Measurements from ENCODE around the gene MTNR1B.

The MTNR1B gene

DNA sequence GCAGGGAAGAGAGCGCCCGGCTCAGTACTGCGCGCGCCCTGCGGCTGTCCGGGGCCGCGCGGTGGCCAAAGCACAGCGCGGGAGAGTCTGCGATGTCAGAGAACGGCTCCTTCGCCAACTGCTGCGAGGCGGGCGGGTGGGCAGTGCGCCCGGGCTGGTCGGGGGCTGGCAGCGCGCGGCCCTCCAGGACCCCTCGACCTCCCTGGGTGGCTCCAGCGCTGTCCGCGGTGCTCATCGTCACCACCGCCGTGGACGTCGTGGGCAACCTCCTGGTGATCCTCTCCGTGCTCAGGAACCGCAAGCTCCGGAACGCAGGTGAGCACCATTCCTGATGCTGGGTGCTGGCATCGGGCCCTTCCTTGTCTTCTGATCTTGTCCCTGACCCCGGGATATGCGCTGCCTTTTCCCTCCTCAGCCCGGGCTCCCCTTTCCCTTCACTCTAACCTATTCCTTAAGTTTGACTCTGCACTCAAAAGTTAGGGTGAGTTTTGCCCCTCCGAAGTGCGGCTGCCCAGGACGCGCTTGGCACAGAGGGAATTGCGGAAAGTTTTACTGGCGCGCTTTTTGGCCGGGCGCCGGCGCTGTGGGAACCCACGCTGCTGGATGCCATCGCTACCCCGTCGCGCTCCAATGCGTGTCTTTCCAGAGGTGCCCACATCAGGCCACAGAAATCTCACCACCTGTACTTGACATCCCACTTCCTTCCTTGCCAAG is at the start of gene MTNR1B:
TSS of gene MTNR1B (plus strand) at position 18 of the 714 bp plus-strand sequence. CDS start at position 93, 75 bp downstream.
- TF ChIP-seq POLR2A (IDR thresholded peaks at IDR 0.05; ENCODE audit: low read length) (no peak), GATA1 (IDR thresholded peaks at IDR 0.05; ENCODE audit: low read depth, low read length) (no peak)
- no peak for DNase-seq

DNA sequence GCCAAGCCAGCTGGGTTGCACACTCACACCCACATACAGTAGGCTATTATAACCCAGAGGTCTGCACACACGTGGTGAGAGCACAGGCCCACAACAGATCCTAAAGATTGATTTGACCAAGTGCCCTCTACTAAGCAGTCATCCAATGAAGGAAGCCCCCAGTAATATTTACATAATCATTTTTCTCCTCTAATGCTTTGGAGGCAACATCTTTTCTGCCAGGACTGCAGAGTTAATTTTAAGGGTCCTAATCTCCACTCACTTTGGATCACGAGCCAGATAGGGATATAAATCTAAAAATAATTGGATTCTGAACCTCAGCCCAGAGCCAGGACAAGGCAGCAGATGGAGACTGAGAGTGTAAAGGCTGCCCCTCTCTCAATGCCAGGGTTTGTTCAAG is 49.1 kb upstream of the MTNR1B start:
- TF ChIP-seq POLR2A (IDR thresholded peaks at IDR 0.05; ENCODE audit: low read length), result no peak
- no peak for TF ChIP-seq GATA1 (IDR thresholded peaks at IDR 0.05; ENCODE audit: low read depth, low read length)
- DNase-seq, result no peak

DNA sequence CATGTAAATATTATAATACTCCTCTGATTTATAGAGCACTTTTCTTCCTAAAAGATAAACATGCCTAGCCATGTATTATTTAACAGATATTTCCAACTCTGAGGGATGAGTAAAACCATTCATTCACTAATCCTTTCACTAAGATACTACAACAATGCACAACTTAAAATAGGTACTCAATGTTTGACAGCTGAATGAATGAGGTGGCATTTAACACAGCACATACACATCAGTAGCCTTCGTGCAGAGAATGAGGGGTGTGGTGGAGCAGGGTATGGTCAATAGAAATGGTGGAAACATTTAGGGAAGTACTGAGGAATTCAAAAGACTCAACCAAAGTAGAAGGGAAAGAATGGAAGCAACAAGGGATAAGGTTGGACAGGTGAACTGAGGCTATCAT is 46.7 kb upstream of the MTNR1B start:
- no peak for TF ChIP-seq GATA1 (IDR thresholded peaks at IDR 0.05; ENCODE audit: low read depth, low read length)
- no peak for TF ChIP-seq POLR2A (IDR thresholded peaks at IDR 0.05; ENCODE audit: low read length)
- no peak for DNase-seq

DNA sequence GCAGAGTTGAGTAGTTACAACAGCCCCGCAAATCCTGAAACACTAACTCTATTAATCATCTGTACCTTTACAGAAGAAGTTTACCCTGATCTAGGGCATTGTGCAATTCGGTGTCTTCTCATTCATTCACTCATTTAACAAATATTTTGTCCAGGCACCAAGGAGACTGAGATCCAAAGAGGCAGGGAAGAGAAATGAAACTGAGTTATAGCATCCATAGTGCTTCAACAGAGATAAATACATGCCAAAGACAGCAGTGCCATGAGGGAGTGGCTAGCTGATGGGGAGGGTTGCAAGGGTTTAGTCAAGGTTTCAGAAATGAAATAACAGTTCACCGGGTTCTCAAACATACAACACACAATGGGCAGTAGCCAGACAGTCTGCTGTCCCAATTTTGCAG is 40.2 kb upstream of the MTNR1B start:
- TF ChIP-seq GATA1 (IDR thresholded peaks at IDR 0.05; ENCODE audit: low read depth, low read length), result no peak
- TF ChIP-seq POLR2A (IDR thresholded peaks at IDR 0.05; ENCODE audit: low read length), result no peak
- no peak for DNase-seq

DNA sequence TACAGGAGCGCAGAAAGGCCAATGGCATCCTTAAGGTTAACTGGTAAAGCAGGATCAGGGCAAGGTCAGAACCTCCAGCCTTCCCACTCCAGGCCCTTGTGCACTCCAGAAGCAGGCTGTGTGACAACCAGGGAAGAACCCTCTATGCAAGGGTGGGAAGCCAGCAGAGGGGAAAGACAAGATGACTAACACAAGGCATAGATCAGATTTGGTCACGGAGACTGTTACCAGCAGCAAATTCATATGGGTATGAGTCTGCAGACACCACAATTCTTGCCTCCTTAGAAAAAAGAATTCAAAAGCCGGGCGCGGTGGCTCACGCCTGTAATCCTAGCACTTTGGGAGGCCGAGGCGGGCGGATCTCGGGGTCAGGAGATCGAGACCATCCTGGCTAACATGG is 39.8 kb upstream of the MTNR1B start:
- DNase-seq, result no peak
- no peak for TF ChIP-seq POLR2A (IDR thresholded peaks at IDR 0.05; ENCODE audit: low read length)
- no peak for TF ChIP-seq GATA1 (IDR thresholded peaks at IDR 0.05; ENCODE audit: low read depth, low read length)

DNA sequence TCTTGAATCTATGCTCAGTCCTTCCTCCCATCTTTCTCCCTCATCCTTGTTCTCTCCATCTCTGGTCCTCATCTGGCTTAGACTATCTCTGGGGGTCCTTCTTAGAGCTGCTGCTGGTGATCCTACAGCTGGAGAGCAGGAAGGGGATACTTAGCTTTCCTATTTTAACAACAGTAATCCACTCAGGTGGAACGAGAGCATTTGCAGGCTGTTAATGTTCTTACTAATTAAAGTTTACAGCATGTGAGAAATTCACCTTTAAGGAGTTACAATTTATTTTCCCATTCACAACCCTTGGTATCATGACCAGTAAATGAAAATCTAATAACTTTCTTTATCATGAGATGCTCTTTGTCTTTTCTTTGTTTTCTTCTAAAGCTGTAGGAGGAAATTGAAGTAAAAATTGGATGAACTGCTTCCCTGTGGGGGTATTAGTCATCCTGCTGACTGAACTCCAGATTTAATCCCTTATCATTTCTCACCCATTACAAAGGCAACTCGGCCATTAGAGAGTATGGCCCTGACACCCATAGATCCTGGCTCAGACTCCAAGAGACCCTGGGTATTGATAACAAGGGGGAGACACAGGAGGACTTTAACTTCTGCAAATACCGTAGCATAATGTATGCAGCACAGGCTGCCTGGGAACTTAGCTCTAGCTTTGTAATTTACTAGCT is 37.6 kb upstream of the MTNR1B start:
- TF ChIP-seq GATA1 (IDR thresholded peaks at IDR 0.05; ENCODE audit: low read depth, low read length) (no peak), POLR2A (IDR thresholded peaks at IDR 0.05; ENCODE audit: low read length) (no peak)
- no peak for DNase-seq

DNA sequence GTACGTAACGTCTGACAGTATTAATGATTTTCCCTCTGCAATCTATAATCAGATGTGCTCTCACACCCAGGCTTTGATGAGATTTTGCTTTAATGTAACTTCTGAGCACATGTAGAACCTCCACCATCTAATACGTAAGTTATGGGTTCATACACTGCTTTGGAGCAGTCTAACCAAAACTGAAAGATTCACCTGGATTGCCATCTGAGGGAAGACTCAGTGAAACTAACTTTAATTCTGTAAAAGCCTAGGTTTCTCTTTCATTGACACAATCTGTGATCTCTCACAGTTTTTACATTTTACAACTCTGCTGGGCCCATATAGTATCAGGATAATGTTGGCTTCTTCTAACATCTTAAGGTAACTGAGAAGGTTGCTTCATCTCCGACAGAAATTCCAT is 30.1 kb upstream of the MTNR1B start:
- no peak for DNase-seq
- TF ChIP-seq POLR2A (IDR thresholded peaks at IDR 0.05; ENCODE audit: low read length), result no peak
- no peak for TF ChIP-seq GATA1 (IDR thresholded peaks at IDR 0.05; ENCODE audit: low read depth, low read length)

DNA sequence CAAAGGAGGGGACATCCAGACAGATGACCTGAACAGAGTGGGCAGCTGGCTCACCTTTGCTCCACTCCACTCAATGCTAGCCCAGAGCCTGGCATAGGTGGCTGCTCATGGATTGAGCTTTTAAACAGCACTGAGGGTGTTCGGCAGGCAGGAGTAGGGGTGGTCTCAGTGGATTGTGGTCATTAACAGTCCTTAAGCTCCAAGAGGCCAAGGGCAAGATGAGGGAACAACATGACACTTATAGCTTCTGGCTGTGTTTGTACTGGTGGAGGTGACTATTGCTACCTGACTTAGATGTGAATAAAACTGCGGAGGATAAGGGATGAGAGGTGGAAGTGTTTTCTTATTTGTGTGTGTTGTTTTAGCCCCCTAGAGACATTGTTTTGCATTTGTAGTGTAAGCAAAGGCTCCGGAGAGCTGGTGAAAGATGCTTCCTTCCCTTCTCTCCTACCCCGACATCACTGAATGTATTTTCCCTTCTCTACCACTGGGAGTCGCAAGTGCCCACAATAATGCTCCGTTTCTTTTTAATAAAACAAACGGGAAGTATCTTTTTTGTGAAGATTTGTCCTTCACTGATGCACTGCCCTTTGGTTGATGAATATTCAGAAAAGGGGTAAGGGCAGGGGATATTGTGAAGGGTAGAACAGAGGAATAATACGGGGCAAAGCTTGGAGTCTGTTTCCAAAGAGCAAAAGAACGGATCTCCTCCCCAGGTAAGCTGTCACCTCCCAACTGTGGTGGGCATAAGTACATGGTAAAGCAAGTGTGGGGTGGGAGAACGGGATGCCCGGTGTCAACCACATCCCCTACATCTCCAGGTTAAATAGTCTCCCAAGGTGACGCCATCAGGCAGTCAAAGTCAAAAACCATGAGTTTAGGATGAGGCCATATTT is 27.5 kb upstream of the MTNR1B start:
- peak; percentile 8 to 45 for DNase-seq
- TF ChIP-seq POLR2A (IDR thresholded peaks at IDR 0.05; ENCODE audit: low read length) (no peak), GATA1 (IDR thresholded peaks at IDR 0.05; ENCODE audit: low read depth, low read length) (no peak)

DNA sequence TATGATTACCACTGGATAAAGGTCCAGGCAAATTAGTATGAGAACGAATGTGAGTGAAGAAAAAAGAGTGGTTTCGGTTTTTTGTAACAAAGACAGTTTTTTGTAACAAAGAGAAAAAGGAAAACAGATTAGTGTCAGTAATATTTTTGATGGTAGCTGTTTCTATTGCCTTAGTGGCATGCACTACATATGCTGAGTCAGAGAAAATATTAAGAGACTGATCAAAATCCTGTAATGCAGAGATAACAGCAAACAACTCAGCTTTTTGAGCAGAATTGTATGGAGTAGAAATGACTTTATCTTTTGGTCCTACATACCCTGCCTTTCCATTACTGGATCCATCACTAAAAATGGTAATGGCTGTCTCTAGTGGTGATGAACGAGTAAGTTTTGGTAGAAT is 22.7 kb upstream of the MTNR1B start:
- no peak for DNase-seq
- TF ChIP-seq GATA1 (IDR thresholded peaks at IDR 0.05; ENCODE audit: low read depth, low read length) (no peak), POLR2A (IDR thresholded peaks at IDR 0.05; ENCODE audit: low read length) (no peak)

DNA sequence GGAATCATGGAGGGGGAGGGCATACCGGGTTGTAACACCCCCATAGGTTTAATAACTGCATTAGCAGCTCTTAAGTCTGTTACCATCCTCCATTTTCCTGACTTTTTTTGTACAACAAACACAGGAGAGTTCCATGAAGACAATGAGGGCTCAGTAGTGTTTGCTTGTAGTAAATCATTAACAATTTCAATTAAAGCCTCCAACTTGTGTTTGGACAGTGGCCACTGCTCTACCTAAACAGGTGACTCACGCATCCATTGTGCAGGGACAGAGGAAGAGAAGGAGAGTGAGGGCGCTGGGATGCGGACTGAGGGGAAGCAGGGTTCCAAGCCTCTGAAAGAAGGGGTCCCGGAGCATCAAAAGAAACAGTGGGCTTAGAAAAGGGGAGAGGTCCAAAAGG is 21.3 kb upstream of the MTNR1B start:
- TF ChIP-seq GATA1 (IDR thresholded peaks at IDR 0.05; ENCODE audit: low read depth, low read length) (no peak), POLR2A (IDR thresholded peaks at IDR 0.05; ENCODE audit: low read length) (no peak)
- DNase-seq, result no peak

DNA sequence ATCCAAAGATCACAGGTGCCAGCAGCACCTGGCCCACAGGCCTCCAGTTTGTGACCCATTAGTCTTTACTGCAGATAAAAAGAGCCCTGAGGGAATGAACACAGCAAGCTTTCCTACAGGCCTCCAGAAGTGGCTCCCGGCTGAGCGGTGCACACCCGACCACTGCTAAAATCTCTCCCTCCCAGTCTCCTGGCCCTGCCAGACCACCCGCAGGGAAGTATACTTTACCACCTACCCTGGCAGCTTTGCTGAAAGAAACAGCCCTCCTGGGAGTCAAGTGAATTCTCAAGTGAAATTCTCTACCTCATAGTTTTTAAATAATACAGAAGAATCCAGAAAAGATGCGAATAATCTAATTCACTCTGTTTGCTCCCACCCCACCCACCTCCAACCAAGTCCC is 15.4 kb upstream of the MTNR1B start:
- no peak for TF ChIP-seq GATA1 (IDR thresholded peaks at IDR 0.05; ENCODE audit: low read depth, low read length)
- no peak for TF ChIP-seq POLR2A (IDR thresholded peaks at IDR 0.05; ENCODE audit: low read length)
- DNase-seq, result no peak

DNA sequence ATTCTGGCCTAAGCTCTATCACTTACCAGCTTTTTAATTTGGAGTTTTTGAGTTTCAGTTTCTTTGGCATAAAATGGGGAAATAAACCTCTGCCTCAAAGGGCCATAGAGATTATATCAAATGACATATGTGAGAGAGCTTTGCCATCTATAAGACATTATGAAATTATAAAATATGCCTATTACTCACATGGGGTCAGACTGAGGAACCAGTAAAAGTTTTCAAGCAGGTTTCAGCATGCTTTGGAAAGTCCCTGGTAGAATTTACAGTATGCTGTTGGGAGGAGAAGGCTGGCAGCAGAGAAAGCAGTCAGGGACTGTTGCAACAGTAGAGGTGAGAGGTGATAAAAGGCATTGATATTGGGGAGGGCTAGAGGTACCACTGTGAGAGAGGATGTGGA is 13.6 kb upstream of the MTNR1B start:
- no peak for DNase-seq
- TF ChIP-seq GATA1 (IDR thresholded peaks at IDR 0.05; ENCODE audit: low read depth, low read length), result no peak
- no peak for TF ChIP-seq POLR2A (IDR thresholded peaks at IDR 0.05; ENCODE audit: low read length)

DNA sequence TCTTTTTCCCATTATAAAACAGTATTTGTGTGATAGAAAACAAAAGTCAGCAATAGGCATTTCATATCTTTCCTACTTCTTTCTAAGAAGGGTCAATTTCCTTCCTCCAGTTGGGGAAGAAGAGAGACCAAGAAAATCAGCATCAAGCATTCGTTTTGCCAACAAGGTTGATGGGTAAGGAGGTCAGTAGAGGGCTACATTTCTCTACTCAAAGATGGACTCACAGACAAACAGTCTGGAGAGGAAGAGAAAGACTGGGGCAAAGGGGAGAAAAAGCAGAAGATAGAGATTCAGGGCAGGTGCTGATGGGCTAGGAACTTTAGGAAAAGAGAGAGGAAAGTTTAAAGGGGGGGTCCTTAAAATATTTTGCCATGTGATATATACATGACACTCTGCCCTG is 8.6 kb upstream of the MTNR1B start:
- TF ChIP-seq POLR2A (IDR thresholded peaks at IDR 0.05; ENCODE audit: low read length), result no peak
- TF ChIP-seq GATA1 (IDR thresholded peaks at IDR 0.05; ENCODE audit: low read depth, low read length), result no peak
- no peak for DNase-seq

DNA sequence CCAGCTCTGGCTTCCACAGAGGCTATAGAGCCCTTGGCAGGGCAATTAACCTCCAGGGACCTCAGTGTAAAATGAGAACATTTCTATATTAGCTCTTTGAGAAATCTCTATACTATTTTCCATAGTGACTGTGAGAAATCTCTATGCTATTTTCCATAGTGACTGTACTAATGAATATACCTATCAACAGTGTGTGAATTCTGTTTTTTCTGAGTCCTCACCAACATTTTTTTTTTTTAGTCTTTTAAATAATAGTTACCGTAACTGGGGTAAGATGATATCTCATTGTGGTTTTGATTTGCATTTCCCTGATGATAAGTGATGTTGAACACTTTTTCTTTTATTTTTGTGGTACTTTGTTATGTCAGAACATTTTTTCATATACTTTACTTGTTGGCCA is 7.0 kb upstream of the MTNR1B start:
- no peak for DNase-seq
- no peak for TF ChIP-seq GATA1 (IDR thresholded peaks at IDR 0.05; ENCODE audit: low read depth, low read length)
- no peak for TF ChIP-seq POLR2A (IDR thresholded peaks at IDR 0.05; ENCODE audit: low read length)

Data from erythroblast (primary cell).